Activated CD4-positive, alpha-beta T cell treated with anti-CD3 and anti-CD28 coated beads, Interleukin-2, amount 10 ng/mL, durations not matched to agents 7 days and 5 days (primary cell): ENCODE data around the gene BSN. TPM values are rescaled to one million over a fixed set of nuclear protein-coding genes. Genes with fewer than 3 reads are reported as not detected.

Experiments used
- CTCF ChIA-PET: fragments of 350-600 bp; sonication (Branson Sonifier 250); formaldehyde crosslinking; loops from one replicate; lab custom pipeline; 2021; ENCODE audit warnings: antibody characterized with exemption; lab: Charles Lee
- POLR2A ChIA-PET: fragments of 350-600 bp; sonication (Branson Sonifier 250); formaldehyde crosslinking; loops from one replicate; lab custom pipeline; 2021; ENCODE audit warnings: antibody characterized with exemption; lab: Charles Lee
- DNase-seq: peaks from one replicate; pipeline ENCODE4 v3.0.0-alpha.2; 2020
- H3K27ac Mint-ChIP-seq: one replicate; pipeline ENCODE4 v1.8.0; 2021; ENCODE audit warnings: mild to moderate bottlenecking, moderate library complexity, mixed read lengths
- H3K27me3 Mint-ChIP-seq: one replicate; pipeline ENCODE4 v1.8.0; 2021; ENCODE audit warnings: mixed read lengths
- H3K36me3 Mint-ChIP-seq: one replicate; pipeline ENCODE4 v1.8.0; 2021; ENCODE audit warnings: low read depth, mixed read lengths
- H3K4me1 Mint-ChIP-seq: one replicate; pipeline ENCODE4 v1.8.0; 2021; ENCODE audit warnings: mixed read lengths
- H3K4me3 Mint-ChIP-seq: one replicate; pipeline ENCODE4 v1.8.0; 2021; ENCODE audit warnings: mild to moderate bottlenecking, moderate library complexity, mixed read lengths
- H3K9me3 Mint-ChIP-seq: one replicate; pipeline ENCODE4 v1.8.0; 2021; ENCODE audit warnings: mixed read lengths
- total RNA-seq, 2 experiments: library from RNA; stranded (reverse); gene quantifications; one replicate each; pipeline ENCODE4 v1.2.3, GENCODE V29; 2021

The BSN gene
- total RNA-seq, 2 experiments from 2014 or later: 0.06 to 0.07 TPM

DNA sequence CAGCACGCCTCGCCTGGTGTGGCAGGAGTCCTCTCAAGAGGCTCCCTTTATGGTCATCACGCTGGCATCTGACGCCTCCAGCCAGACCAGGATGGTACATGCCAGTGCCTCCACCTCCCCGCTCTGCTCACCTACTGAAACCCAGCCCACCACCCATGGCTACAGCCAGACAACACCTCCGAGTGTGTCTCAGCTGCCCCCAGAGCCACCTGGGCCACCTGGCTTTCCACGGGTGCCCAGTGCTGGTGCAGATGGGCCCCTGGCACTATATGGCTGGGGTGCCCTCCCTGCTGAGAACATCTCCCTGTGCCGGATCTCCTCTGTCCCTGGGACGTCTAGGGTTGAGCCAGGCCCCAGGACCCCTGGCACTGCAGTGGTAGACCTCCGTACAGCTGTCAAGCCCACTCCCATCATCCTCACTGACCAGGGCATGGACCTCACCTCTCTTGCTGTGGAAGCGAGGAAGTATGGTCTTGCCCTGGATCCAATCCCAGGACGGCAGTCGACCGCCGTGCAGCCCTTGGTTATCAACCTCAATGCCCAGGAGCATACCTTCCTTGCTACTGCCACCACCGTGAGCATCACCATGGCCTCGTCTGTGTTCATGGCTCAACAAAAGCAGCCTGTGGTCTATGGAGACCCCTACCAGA lies 100.0 kb downstream of the BSN start:
- Mint-ChIP-seq H3K27ac (no peak overlapping the region), H3K36me3 (no peaks in the 10 kb centered on the region), H3K27me3 (no peaks in the 10 kb centered on the region), H3K4me3 (no peak overlapping the region), H3K9me3 (no peaks in the 10 kb centered on the region), H3K4me1 (no peaks in the 10 kb centered on the region)
- ChIA-PET POLR2A (no interaction called here), CTCF (interaction anchor here (1.0 to 1.1 kb wide), 2 partner anchors 17 to 115 kb away, joined by 3 to 4 read pairs; no protein-coding TSS in a partner anchor)
- DNase-seq: no peak

DNA sequence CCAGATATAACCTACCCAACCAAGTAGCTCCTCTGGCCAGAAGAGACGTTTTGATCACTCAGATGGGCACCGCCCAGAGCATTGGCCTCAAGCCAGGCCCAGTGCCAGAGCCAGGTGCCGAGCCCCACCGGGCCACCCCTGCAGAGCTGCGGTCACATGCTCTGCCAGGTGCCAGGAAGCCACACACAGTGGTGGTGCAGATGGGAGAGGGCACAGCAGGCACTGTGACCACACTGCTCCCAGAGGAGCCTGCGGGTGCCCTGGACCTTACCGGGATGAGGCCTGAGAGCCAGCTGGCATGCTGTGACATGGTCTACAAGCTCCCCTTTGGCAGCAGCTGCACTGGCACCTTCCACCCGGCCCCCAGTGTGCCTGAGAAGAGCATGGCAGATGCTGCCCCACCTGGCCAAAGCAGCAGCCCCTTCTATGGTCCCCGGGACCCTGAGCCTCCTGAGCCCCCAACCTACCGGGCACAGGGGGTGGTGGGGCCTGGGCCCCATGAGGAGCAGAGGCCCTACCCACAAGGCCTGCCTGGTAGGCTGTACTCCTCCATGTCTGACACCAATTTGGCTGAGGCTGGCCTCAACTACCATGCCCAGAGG lies 100.8 kb downstream of the BSN start:
- Mint-ChIP-seq H3K27ac (no peak overlapping the region), H3K27me3 (no peaks in the 10 kb centered on the region), H3K4me3 (no peak overlapping the region), H3K36me3 (no peaks in the 10 kb centered on the region), H3K9me3 (no peaks in the 10 kb centered on the region), H3K4me1 (no peaks in the 10 kb centered on the region)
- no peak for DNase-seq
- CTCF ChIA-PET: interaction anchor here (0.7 to 1.1 kb wide), 3 partner anchors 16 to 652 kb away, joined by 3 to 4 read pairs (median 3); no protein-coding TSS in a partner anchor
- POLR2A ChIA-PET: no interaction called here

DNA sequence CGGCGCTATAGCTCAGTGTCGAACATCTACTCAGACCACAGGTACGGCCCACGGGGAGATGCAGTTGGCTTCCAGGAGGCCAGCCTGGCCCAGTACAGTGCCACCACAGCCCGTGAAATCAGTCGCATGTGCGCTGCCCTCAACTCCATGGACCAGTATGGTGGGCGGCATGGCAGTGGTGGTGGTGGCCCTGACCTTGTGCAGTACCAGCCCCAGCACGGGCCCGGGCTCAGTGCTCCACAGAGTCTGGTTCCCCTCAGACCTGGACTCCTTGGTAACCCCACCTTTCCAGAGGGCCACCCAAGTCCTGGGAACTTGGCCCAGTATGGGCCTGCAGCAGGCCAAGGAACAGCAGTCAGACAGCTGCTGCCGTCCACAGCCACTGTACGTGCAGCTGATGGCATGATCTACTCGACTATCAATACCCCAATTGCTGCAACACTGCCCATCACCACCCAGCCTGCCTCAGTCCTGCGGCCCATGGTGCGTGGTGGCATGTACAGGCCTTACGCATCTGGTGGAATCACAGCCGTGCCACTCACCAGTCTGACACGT lies 101.5 kb downstream of the BSN start:
- CTCF ChIA-PET: interaction anchor here (0.7 to 1.1 kb wide), 3 partner anchors 16 to 651 kb away, joined by 3 to 4 read pairs (median 3); no protein-coding TSS in a partner anchor
- Mint-ChIP-seq H3K9me3 (no peaks in the 10 kb centered on the region), H3K36me3 (no peaks in the 10 kb centered on the region), H3K4me3 (no peak overlapping the region), H3K4me1 (no peaks in the 10 kb centered on the region), H3K27ac (no peak overlapping the region), H3K27me3 (no peaks in the 10 kb centered on the region)
- POLR2A ChIA-PET: no interaction called here
- no peak for DNase-seq

DNA sequence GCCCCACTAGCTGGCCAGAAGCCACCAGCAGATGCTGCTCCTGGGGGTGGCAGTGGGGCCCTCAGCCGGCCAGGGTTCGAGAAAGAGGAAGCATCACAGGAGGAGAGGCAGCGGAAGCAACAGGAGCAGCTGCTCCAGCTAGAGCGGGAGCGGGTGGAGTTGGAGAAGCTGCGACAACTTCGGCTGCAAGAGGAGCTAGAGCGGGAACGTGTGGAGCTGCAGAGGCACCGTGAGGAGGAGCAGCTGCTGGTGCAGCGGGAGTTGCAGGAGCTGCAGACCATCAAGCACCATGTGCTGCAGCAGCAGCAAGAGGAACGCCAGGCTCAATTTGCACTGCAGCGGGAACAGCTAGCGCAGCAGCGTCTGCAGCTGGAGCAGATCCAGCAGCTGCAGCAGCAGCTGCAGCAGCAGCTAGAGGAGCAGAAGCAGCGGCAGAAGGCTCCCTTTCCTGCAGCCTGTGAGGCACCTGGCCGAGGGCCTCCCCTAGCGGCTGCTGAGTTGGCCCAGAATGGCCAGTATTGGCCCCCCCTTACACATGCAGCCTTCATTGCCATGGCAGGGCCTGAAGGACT lies 102.3 kb downstream of the BSN start:
- POLR2A ChIA-PET: no interaction called here
- Mint-ChIP-seq H3K4me1 (no peaks in the 10 kb centered on the region), H3K27me3 (no peaks in the 10 kb centered on the region), H3K27ac (no peak overlapping the region), H3K4me3 (no peak overlapping the region), H3K9me3 (no peaks in the 10 kb centered on the region), H3K36me3 (no peaks in the 10 kb centered on the region)
- DNase-seq: no peak
- CTCF ChIA-PET: interaction anchor here (1.0 kb wide), 1 partner anchor 117 kb away, joined by 3 read pairs; no protein-coding TSS in a partner anchor

DNA sequence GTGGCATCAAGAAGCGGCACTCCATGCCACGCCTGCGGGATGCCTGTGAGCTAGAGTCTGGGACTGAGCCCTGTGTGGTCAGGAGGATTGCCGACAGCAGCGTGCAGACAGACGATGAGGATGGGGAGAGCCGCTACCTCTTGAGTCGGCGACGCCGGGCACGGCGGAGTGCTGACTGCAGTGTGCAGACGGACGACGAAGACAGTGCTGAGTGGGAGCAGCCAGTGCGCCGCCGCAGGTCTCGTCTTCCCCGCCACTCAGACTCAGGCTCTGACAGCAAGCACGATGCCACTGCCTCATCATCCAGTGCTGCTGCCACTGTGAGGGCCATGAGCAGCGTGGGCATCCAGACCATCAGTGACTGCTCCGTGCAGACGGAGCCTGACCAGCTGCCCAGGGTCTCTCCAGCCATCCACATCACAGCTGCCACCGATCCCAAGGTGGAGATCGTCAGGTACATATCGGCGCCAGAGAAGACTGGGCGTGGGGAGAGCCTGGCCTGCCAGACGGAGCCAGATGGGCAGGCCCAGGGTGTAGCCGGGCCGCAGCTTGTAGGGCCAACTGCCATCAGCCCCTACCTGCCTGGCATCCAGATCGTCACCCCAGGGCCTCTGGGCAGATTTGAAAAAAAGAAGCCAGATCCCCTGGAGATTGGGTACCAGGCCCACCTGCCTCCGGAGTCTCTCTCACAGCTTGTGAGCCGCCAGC lies 103.1 kb downstream of the BSN start:
- POLR2A ChIA-PET: interaction anchor here (0.7 kb wide), 1 partner anchor 14 kb away, joined by 3 read pairs; no protein-coding TSS in a partner anchor
- CTCF ChIA-PET: interaction anchor here (0.5 kb wide), 1 partner anchor 78 kb away, joined by 3 read pairs; no protein-coding TSS in a partner anchor
- Mint-ChIP-seq H3K4me3 (no peak overlapping the region), H3K9me3 (no peaks in the 10 kb centered on the region), H3K27me3 (no peaks in the 10 kb centered on the region), H3K36me3 (no peaks in the 10 kb centered on the region), H3K27ac (no peak overlapping the region), H3K4me1 (no peaks in the 10 kb centered on the region)
- no peak for DNase-seq

DNA sequence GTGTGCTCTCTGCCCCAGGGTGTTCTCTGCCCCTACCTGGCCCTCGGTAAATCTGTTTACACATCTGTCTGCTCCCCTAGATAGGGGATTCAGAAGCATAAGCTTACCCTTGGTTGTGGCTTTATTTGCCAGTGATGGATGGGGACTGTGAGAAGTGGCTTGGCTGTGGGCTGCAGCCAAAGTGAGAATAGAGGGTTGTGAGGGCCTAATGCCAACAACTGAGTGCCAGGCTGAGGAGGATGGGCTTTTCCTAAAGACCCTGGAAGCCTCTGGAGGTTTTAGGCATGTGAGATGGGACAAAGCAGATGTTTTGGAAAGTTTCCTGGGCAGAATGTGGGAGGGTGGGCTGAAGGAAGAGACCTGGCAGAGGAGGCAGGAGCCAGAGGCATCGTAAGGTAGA lies 104.4 kb downstream of the BSN start:
- POLR2A ChIA-PET: no interaction called here
- no peaks in the 10 kb centered on the region for H3K36me3 Mint-ChIP-seq
- DNase-seq: no peak
- H3K4me3 Mint-ChIP-seq: no peak overlapping the region
- no peaks in the 10 kb centered on the region for H3K27me3 Mint-ChIP-seq
- no peaks in the 10 kb centered on the region for H3K9me3 Mint-ChIP-seq
- no peaks in the 10 kb centered on the region for H3K4me1 Mint-ChIP-seq
- CTCF ChIA-PET: no interaction called here
- H3K27ac Mint-ChIP-seq: no peak overlapping the region

DNA sequence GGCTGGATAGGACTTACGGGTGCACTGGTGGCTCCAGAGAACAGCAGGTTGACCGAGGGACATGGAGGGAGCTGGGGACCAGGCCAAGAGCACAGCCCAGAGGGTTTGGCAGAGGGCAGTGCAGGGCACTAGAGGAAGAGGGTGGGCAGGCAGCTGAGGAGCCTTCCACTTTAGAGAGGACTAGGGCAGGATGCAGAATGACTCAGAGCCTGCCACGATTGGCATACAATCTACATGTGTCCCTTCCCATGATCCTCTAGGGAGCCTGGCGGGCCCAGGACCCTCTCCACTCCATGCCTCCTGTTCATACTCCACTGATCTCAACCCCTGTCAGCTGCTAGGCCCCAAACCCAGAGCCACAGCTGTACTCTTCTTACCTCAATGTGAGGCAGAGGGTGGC lies 105.5 kb downstream of the BSN start:
- DNase-seq: no peak
- H3K4me1 Mint-ChIP-seq: no peaks in the 10 kb centered on the region
- H3K27ac Mint-ChIP-seq: no peak overlapping the region
- ChIA-PET POLR2A (no interaction called here), CTCF (interaction anchor here (1.2 to 1.5 kb wide), 2 partner anchors 12 to 120 kb away, joined by 5 to 10 read pairs; no protein-coding TSS in a partner anchor)
- no peaks in the 10 kb centered on the region for H3K9me3 Mint-ChIP-seq
- no peaks in the 10 kb centered on the region for H3K27me3 Mint-ChIP-seq
- no peak overlapping the region for H3K4me3 Mint-ChIP-seq
- H3K36me3 Mint-ChIP-seq: no peaks in the 10 kb centered on the region

DNA sequence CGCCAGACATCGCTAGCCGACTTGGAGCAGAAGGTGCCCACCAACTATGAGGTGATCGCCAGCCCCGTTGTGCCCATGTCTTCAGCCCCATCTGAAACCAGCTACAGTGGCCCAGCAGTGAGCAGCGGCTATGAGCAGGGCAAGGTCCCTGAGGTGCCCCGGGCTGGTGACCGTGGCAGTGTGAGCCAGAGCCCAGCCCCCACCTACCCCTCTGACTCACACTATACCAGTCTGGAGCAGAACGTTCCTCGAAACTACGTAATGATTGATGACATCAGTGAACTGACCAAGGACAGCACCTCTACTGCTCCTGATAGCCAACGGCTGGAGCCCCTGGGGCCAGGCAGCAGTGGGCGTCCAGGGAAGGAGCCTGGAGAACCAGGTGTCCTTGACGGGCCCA lies 107.0 kb downstream of the BSN start:
- Mint-ChIP-seq H3K4me1 (peaks cover 2% of the 10 kb centered on the region), H3K9me3 (no peaks in the 10 kb centered on the region), H3K27ac (no peak overlapping the region), H3K4me3 (no peak overlapping the region), H3K36me3 (no peaks in the 10 kb centered on the region), H3K27me3 (no peaks in the 10 kb centered on the region)
- CTCF ChIA-PET: interaction anchor here (1.5 kb wide), 1 partner anchor 122 kb away, joined by 5 read pairs; no protein-coding TSS in a partner anchor
- POLR2A ChIA-PET: no interaction called here
- DNase-seq: no peak

DNA sequence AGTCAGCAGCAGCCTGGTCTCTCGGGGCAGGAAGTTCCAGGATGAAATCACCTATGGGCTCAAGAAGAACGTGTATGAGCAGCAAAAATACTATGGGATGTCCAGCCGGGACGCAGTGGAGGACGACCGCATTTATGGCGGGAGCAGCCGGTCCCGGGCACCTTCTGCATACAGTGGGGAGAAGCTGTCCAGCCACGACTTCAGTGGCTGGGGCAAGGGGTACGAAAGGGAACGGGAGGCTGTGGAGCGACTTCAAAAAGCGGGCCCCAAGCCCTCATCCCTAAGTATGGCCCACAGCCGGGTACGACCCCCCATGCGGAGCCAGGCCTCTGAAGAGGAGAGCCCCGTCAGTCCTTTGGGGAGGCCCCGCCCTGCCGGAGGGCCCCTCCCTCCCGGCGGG lies 107.7 kb downstream of the BSN start:
- H3K9me3 Mint-ChIP-seq: no peaks in the 10 kb centered on the region
- POLR2A ChIA-PET: no interaction called here
- no peak for DNase-seq
- CTCF ChIA-PET: interaction anchor here (2.0 kb wide), 1 partner anchor 9 kb away, joined by 7 read pairs; no protein-coding TSS in a partner anchor
- H3K4me1 Mint-ChIP-seq: peaks cover 2% of the 10 kb centered on the region
- H3K36me3 Mint-ChIP-seq: no peaks in the 10 kb centered on the region
- no peak overlapping the region for H3K27ac Mint-ChIP-seq
- H3K4me3 Mint-ChIP-seq: no peak overlapping the region
- no peaks in the 10 kb centered on the region for H3K27me3 Mint-ChIP-seq

DNA sequence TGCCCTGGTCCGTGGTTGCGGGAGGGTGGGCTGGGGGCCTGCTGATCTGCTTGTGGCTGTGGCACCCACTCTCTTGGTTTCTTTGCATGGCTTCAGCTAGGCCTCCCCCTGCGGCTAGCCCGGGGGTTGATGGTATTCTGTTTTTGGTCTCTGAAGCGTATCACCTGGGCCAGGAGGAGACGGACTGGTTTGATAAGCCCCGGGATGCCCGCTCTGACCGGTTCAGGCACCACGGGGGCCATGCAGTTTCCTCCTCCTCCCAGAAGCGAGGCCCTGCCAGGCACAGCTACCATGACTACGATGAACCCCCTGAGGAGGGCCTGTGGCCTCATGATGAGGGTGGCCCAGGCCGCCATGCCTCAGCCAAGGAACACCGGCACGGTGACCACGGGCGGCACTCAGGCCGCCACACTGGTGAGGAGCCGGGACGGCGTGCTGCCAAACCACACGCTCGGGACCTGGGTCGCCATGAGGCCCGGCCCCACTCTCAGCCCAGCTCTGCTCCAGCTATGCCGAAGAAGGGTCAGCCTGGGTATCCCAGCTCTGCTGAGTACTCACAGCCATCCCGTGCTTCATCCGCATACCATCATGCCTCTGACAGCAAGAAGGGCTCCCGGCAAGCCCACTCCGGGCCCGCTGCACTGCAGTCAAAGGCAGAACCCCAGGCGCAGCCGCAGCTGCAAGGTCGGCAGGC lies 108.6 kb downstream of the BSN start:
- DNase-seq: no peak
- peaks cover 2% of the 10 kb centered on the region for H3K4me1 Mint-ChIP-seq
- no peak overlapping the region for H3K4me3 Mint-ChIP-seq
- H3K27ac Mint-ChIP-seq: no peak overlapping the region
- CTCF ChIA-PET: interaction anchor here (2.0 to 4.9 kb wide), 2 partner anchors 9 to 123 kb away, joined by 7 to 20 read pairs; no protein-coding TSS in a partner anchor
- no peaks in the 10 kb centered on the region for H3K27me3 Mint-ChIP-seq
- no peaks in the 10 kb centered on the region for H3K36me3 Mint-ChIP-seq
- H3K9me3 Mint-ChIP-seq: no peaks in the 10 kb centered on the region
- POLR2A ChIA-PET: no interaction called here

DNA sequence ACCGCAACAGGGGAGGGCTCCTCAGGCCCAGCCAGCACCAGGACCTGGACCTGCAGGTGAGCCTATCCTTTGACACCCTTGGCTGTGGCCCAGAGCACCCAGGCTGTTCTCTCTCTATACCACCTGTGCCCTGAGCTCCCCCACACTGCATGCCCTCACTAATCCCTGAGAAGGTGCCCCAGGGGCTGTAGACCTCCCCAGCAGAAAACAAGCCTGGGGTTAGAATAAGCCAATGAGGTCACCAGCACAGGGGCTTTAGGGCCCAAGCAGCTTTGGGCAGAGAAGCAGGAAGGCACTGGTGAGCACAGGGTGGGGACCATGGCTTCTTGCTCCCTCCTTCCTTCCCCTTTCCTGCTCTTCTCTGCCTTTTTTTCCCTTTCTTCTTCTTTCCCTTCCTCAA lies 109.6 kb downstream of the BSN start:
- H3K4me3 Mint-ChIP-seq: no peak overlapping the region
- ChIA-PET POLR2A (no interaction called here), CTCF (interaction anchor here (0.6 to 4.9 kb wide), 3 partner anchors 8 to 409 kb away, joined by 3 to 20 read pairs (median 7); no protein-coding TSS in a partner anchor)
- DNase-seq: no peak
- H3K36me3 Mint-ChIP-seq: no peaks in the 10 kb centered on the region
- H3K9me3 Mint-ChIP-seq: no peaks in the 10 kb centered on the region
- H3K27ac Mint-ChIP-seq: no peak overlapping the region
- H3K4me1 Mint-ChIP-seq: peaks cover 4% of the 10 kb centered on the region
- no peaks in the 10 kb centered on the region for H3K27me3 Mint-ChIP-seq

DNA sequence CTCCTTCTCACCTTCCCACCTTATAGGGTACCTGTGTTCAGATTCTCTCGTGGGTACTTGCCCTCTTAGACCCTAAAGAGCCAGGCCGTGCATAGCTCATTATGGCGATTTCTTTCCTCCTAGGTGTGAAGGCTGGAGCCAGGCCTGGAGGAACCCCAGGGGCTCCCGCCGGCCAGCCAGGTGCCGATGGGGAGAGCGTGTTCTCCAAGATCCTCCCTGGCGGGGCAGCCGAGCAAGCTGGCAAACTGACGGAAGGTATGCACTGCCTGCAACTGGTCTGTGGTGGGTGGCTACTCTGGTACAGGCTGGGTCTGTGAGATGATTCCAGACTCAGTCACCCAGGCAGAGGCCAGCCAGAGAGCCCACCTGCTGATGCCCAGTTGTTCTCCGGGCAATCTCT lies 110.0 kb downstream of the BSN start:
- no peaks in the 10 kb centered on the region for H3K36me3 Mint-ChIP-seq
- H3K27ac Mint-ChIP-seq: no peak overlapping the region
- CTCF ChIA-PET: interaction anchor here (4.9 kb wide), 1 partner anchor 124 kb away, joined by 20 read pairs; no protein-coding TSS in a partner anchor
- H3K4me1 Mint-ChIP-seq: peaks cover 4% of the 10 kb centered on the region
- H3K9me3 Mint-ChIP-seq: no peaks in the 10 kb centered on the region
- POLR2A ChIA-PET: no interaction called here
- DNase-seq: no peak
- H3K27me3 Mint-ChIP-seq: no peaks in the 10 kb centered on the region
- H3K4me3 Mint-ChIP-seq: no peak overlapping the region
